ENCODE data around the gene NCAM1. TPM values are rescaled to one million over a fixed set of nuclear protein-coding genes. Genes with fewer than 3 reads are reported as not detected.

NCAM1 gene
- total RNA-seq, 1 donor from 2014 or later, result 27.3 TPM

- Mint-ChIP-seq H3K36me3 (ENCODE audit: insufficient read depth) (no peaks in the 10 kb centered on the region), H3K27me3 (peaks cover 6% of the 10 kb centered on the region), H3K9me3 (ENCODE audit: low read depth) (no peaks in the 10 kb centered on the region), H3K4me3 (ENCODE audit: low read depth) (no peak overlapping the region), H3K27ac (no peak overlapping the region), H3K4me1 (ENCODE audit: low read depth) (peaks cover 4% of the 10 kb centered on the region)
- no peak for DNase-seq (ENCODE audit: low spot score, unreplicated experiment)
- no peak for TF ChIP-seq CTCF (IDR thresholded peaks at IDR 0.05; ENCODE audit: unreplicated experiment)
Observed at GRCh38 chr11:113286509-113287497, 325.6 kb downstream of the NCAM1 start.

GRCh38 chr11:113287801-113288200 is 326.6 kb downstream of the NCAM1 start:
- no peaks in the 10 kb centered on the region for H3K9me3 Mint-ChIP-seq (ENCODE audit: low read depth)
- H3K27ac Mint-ChIP-seq, result no peak overlapping the region
- DNase-seq (ENCODE audit: low spot score, unreplicated experiment), result no peak
- no peak overlapping the region for H3K4me3 Mint-ChIP-seq (ENCODE audit: low read depth)
- peaks cover 4% of the 10 kb centered on the region for H3K4me1 Mint-ChIP-seq (ENCODE audit: low read depth)
- H3K27me3 Mint-ChIP-seq, result peaks cover 13% of the 10 kb centered on the region
- no peak for TF ChIP-seq CTCF (IDR thresholded peaks at IDR 0.05; ENCODE audit: unreplicated experiment)
- H3K36me3 Mint-ChIP-seq (ENCODE audit: insufficient read depth), result no peaks in the 10 kb centered on the region

- TF ChIP-seq CTCF (IDR thresholded peaks at IDR 0.05; ENCODE audit: unreplicated experiment), result no peak
- Mint-ChIP-seq H3K4me3 (ENCODE audit: low read depth) (no peak overlapping the region), H3K27ac (no peak overlapping the region), H3K27me3 (peaks cover 15% of the 10 kb centered on the region), H3K36me3 (ENCODE audit: insufficient read depth) (no peaks in the 10 kb centered on the region), H3K4me1 (ENCODE audit: low read depth) (peaks cover 4% of the 10 kb centered on the region), H3K9me3 (ENCODE audit: low read depth) (no peaks in the 10 kb centered on the region)
- no peak for DNase-seq (ENCODE audit: low spot score, unreplicated experiment)
Observed at GRCh38 chr11:113288286-113288863, 327.2 kb downstream of the NCAM1 start.

- Mint-ChIP-seq H3K36me3 (ENCODE audit: insufficient read depth) (no peaks in the 10 kb centered on the region), H3K4me1 (ENCODE audit: low read depth) (peaks cover 4% of the 10 kb centered on the region), H3K27ac (no peak overlapping the region), H3K4me3 (ENCODE audit: low read depth) (no peak overlapping the region), H3K27me3 (peaks cover 23% of the 10 kb centered on the region), H3K9me3 (ENCODE audit: low read depth) (no peaks in the 10 kb centered on the region)
- DNase-seq (ENCODE audit: low spot score, unreplicated experiment), result peak; percentile 63
- peak; percentile 97 for TF ChIP-seq CTCF (IDR thresholded peaks at IDR 0.05; ENCODE audit: unreplicated experiment)
Observed at GRCh38 chr11:113289431-113290187, 328.4 kb downstream of the NCAM1 start.

- peaks cover 23% of the 10 kb centered on the region for H3K27me3 Mint-ChIP-seq
Observed at GRCh38 chr11:113293936-113294335, 332.7 kb downstream of the NCAM1 start.

More at GRCh38 chr11:113293936-113294335, 332.7 kb downstream of the NCAM1 start:
- Mint-ChIP-seq H3K27ac (no peak overlapping the region), H3K4me3 (ENCODE audit: low read depth) (no peak overlapping the region), H3K36me3 (ENCODE audit: insufficient read depth) (no peaks in the 10 kb centered on the region), H3K9me3 (ENCODE audit: low read depth) (no peaks in the 10 kb centered on the region), H3K4me1 (ENCODE audit: low read depth) (no peaks in the 10 kb centered on the region)
- no peak for DNase-seq (ENCODE audit: low spot score, unreplicated experiment)
- TF ChIP-seq CTCF (IDR thresholded peaks at IDR 0.05; ENCODE audit: unreplicated experiment), result no peak

All from progenitor cell of endocrine pancreas (in vitro differentiated cells).